ENCODE measurements around the gene NXPH2. TPM values are rescaled to one million over a fixed set of nuclear protein-coding genes. Genes with fewer than 3 reads are reported as not detected.

Gene NXPH2
- total RNA-seq, 1 donor from 2014 or later, result 0.12 TPM

GRCh38 chr2:138703242-138703641 is 76.9 kb downstream of the NXPH2 start:
- H3K4me3 ChIP-seq (ENCODE audit: low read depth, low read length), result no peak overlapping the region
- no peak for DNase-seq (ENCODE audit: low read depth)
- no peak for TF ChIP-seq CTCF (conservative IDR thresholded peaks at IDR 0.05; ENCODE audit: low read depth, low read length)

- DNase-seq (ENCODE audit: low read depth), result no peak
- no peak overlapping the region for H3K4me3 ChIP-seq (ENCODE audit: low read depth, low read length)
- TF ChIP-seq CTCF (conservative IDR thresholded peaks at IDR 0.05; ENCODE audit: low read depth, low read length), result no peak
These were observed 79.5 kb downstream of the NXPH2 start for GRCh38 chr2:138700716-138701115.

GRCh38 chr2:138699421-138699820 is 80.8 kb downstream of the NXPH2 start:
- no peak for TF ChIP-seq CTCF (conservative IDR thresholded peaks at IDR 0.05; ENCODE audit: low read depth, low read length)
- H3K4me3 ChIP-seq (ENCODE audit: low read depth, low read length), result no peak overlapping the region
- no peak for DNase-seq (ENCODE audit: low read depth)

- DNase-seq (ENCODE audit: low read depth), result no peak
- no peak overlapping the region for H3K4me3 ChIP-seq (ENCODE audit: low read depth, low read length)
- TF ChIP-seq CTCF (conservative IDR thresholded peaks at IDR 0.05; ENCODE audit: low read depth, low read length), result no peak
These were observed 81.8 kb downstream of the NXPH2 start for GRCh38 chr2:138698428-138698827.

- no peak for DNase-seq (ENCODE audit: low read depth)
- no peak for TF ChIP-seq CTCF (conservative IDR thresholded peaks at IDR 0.05; ENCODE audit: low read depth, low read length)
- no peak overlapping the region for H3K4me3 ChIP-seq (ENCODE audit: low read depth, low read length)
These were observed 88.5 kb downstream of the NXPH2 start for GRCh38 chr2:138691667-138692066.

GRCh38 chr2:138689705-138690104 is 90.5 kb downstream of the NXPH2 start:
- TF ChIP-seq CTCF (conservative IDR thresholded peaks at IDR 0.05; ENCODE audit: low read depth, low read length), result no peak
- no peak for DNase-seq (ENCODE audit: low read depth)
- no peak overlapping the region for H3K4me3 ChIP-seq (ENCODE audit: low read depth, low read length)

- DNase-seq (ENCODE audit: low read depth), result no peak
- no peak for TF ChIP-seq CTCF (conservative IDR thresholded peaks at IDR 0.05; ENCODE audit: low read depth, low read length)
- H3K4me3 ChIP-seq (ENCODE audit: low read depth, low read length), result no peak overlapping the region
These were observed 98.0 kb downstream of the NXPH2 start for GRCh38 chr2:138682163-138682562.

All from epithelial cell of proximal tubule (primary cell).